ENCODE measurements around the gene P2RY6.

The P2RY6 gene

DNA sequence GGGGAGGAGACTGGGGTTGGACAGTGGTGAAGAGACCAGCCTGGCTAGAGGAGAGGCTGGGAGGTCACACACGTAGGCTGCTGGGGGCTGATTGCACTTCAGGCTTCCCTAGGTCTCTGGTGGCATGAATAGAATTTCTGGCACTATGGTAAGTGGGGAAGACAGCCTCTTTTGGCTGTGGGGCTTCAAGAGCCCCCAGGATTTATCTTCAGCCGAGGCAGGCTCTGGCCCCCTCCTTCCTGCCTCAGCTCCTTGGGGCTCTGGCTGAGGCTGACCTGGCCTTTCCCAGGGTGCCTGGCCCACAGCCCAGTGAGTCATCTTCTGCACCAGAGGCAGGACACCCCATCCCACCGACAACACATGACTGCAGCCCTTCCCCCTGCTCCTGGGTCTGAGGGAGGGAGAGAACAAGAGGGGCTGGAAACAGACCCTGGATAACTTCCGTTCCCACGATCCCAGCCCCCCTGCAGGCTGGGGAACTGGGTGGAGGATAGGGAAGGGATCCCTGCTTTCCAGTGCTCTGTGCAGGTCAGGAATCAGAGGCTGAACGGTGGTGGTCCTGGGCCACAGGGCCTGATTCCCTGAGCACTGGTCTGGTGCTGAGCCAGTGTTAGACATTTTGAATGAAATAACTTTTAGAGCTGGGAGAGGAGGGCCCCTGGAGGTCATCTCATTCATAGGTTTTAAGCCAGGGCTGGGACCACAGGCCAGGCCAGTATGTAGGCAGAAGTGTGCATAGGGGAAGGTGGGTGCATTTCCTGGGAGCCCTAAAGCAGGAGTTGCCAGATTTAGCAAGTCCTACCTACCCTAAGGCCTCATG is 62.5 kb downstream of the P2RY6 start:
- no peak for DNase-seq (ENCODE audit: low read depth in 3 of 3)

DNA sequence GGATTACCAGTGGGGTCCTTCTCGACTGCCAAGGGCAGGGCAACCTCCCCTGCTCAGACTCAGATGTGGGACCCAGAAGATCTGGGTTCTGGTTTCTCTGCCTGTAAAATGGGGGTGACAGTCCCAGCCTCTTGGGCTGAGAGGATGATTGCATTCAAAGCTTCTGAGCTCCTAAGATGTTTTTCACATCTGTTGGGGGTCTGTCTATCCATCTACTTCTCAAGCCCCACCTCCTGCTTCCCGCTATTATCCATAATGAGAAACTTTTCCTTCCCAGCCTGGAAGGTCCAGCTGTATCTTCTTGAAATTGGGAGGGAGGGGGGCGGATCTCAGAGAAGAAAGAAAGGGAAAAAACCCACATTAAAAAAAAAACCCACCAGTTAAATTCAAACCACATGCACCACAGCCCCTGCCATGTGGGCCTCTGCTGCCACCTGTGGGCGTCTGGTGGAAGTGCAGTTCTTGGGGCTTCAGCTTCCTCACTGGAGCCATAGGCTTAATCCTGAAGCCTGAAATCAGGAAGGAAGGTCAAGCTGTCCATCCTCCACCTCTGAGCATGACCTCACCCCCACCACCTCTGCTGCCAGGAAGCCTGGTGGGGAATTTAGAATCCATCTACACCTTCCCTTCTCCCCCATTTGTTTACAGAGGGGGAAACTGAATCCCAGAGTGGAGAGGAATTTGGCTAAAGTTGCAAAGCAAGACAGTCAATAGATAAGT is 63.2 kb downstream of the P2RY6 start:
- peak; percentile 55 to 67 (median 55) for DNase-seq (ENCODE audit: low read depth in 3 of 3)

DNA sequence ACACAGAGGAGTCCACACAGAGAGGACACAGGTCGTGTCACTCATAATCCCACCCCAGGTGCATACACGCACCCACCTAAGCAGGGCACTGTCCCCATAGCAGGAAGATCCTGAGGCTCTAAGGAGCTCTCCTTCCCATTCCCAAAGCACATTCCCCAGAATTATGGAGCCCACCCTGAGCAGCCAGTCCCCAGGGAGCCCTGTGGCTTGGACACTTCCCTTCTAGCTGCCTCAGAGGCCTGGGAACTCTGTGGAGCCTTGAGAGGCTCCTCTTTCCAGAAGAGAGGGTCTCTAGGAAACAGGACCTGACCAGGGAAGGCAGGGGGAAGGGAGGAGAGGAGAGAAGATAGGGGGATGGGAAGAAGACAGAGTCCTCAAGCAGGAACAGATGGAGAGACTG is 65.7 kb downstream of the P2RY6 start:
- no peak for DNase-seq (ENCODE audit: low read depth in 3 of 3)

DNA sequence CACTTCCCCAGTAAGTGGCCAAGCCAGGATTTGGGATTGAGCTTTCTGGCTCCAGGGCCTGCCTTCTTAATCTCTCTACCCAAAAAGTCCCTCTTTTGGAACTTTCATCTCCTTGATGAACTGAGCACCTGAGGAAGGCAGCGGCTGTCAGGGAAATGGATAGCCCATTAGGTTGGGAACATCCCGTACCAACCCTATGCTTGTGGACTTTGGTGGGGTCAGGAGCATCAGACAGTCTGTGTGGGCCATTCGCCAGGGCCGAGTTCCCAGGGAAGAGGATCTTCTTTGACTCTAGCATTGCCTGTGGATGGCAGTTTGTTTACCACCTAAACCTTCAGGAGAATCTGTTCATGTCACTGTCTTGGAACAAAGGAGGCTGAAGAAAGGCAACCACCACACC is 66.1 kb downstream of the P2RY6 start:
- DNase-seq (ENCODE audit: low read depth in 3 of 3): no peak

DNA sequence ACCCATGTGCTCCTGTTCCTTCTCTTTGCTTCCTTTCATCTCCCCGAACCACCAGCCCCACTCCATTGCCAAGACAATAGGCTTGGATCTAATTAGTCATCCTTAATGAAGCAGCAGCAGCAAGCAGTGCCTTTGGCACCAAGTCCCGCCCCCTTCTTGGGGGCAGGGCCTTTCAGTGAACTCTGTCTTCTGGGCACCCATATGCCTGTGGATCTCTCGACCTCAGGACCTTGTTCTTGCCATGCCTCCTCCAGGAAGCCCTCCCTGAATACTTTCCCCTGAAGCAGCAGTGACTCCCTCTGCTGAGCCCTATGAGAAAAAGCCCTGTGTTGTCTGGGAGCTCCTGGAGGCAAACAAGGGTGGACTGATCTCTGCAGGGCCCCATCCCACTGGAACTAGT is 68.0 kb downstream of the P2RY6 start:
- DNase-seq (ENCODE audit: low read depth in 3 of 3): no peak

DNA sequence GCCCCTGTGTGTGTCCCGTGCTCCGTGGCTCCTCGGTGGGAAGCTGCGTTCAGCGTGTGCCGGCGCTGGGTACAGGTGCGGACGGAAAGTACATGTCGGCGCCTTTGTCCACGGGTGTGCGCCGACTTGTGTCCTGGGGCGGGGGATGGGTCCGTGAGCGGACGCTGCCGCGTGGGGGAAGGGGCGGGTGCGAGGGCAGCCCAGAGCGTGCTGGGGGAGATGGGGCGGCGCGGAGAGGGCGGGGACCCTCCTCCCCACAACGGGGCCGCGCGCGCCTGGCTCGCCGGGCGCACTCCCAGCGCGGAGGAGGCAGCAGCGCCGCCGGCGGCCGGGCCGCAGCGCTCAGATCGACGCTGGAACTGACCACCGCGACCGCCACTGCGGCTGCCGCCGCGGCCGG is 70.5 kb downstream of the P2RY6 start:
- DNase-seq (ENCODE audit: low read depth in 3 of 3): no peak

DNA sequence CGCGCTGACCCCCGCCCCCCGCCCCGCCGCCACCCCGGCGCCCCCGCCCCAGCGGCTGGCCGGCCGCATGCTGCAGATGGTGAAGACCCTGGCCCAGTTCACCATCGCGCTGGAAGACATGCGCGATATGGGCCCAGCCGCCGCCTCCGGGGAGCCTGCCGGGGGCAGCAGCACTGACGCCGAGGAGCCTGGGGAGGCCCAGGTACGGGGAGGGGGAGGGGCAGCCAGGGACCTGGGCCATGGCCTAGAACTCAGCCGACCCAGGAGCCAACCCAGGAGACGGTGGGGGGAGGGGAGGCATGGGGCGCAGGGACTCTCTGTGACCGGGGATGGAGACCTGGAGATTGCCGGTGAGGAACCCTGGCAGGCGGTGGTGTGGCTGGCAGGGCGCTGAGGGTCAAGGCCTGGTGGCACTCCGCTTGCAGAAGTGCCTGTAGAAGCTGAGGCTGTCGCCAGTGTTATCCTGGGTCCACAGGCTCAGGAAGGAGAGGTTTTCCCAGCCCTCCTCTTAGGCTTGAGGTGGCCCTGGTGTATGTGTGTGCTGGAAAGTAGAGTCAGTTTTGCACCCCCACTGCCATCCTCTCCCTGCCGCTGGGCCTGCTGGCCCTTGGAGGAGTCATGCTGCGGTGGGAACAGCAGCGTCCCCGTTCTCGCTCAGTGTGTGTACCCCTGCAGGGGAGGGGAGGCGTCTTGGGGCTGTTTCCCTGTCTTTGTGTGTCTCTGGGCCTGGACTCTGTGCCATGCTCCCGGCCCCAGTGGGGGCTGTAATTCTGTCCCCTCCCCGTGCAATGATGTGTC is 71.1 kb downstream of the P2RY6 start:
- DNase-seq (ENCODE audit: low read depth in 3 of 3): no peak

DNA sequence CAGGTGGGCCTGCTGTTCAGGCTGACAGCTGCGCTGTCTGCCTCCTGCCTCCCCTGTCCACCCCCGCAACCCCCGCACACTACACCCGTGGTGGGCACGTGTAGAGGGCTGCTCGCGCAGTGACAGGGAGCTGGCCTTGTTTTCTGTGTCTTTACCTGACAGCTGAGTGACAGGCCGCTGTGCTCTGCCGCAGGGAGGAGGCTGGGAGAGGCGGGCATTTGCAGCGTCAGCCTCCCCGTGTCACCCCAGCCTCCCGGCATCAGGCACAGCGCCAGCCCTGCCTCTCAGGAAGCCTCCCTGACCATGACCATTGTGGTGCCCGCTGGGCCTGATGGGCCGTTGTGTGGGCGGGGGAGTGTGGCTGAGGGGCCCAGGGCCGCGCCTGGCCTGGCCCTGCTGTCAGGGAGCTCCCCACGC is 72.1 kb downstream of the P2RY6 start:
- DNase-seq (ENCODE audit: low read depth in 3 of 3): no peak

DNA sequence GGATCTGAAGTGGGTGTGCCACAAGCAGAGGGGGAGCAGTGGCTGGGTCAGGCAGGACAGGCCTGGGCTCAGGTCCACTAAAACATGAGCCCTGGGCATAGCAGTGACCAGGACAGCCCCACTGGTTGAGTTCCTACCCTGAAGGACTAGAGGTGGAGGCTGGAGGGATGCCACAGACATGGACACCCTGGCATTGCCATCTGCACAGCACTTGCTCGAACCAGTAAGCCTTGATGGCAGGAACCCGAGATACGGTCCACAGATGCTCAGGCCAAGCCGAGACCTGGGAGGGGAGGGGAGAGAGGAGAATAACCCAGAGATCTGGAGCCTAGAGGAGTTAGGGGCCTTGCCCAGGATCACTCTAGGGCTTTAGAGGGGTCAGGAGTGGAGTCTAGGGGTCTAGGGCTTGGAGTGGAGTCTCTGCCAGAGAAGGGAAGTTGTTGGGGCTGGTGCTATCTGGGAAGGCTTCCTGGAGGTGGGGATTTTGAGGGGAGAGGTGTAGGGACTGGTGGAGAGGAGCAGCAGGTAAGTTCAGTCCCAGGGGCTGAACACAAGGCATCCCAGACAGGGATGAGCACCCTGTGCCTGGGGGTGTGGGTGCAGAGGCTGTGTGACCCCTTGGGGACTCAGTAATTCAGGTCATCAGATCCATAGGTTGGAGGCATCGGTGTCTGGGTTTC is 73.5 kb downstream of the P2RY6 start:
- DNase-seq (ENCODE audit: low read depth in 3 of 3): no peak

DNA sequence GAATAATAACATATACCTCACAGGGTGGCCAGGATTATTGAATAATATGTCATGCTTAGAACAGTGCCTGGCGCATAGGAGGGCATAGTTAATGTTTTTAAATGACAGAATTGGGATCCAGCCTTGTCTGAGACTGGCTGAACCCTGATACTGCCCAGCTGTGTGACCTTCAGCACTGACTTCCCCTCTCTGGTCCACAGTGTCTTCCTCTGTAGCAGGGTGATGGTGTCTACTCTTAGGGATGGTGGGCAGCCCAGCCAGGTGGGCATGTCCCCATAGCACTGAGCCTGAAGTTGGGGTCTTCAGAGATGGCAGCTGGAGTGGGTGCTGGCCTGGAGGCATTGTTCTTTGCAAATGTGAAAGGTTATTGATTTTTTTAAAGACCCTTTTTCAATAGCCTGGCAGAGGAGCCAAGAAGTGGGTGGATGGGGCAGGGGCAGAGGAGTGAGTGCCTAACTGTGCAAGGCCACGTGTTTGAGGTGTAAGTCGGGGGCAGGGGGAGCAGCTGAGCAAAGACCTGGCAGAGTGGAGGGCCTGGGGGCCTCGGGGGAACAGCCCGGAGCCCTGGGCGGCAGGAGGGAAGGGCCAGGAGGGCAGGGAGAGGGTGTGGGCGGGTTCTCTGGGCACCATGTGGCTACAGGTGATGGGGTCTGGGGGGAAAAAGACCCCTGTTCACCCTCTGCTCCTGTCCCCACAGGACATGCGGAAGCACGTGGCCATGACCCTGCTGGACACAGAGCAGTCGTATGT is 74.2 kb downstream of the P2RY6 start:
- no peak for DNase-seq (ENCODE audit: low read depth in 3 of 3)

DNA sequence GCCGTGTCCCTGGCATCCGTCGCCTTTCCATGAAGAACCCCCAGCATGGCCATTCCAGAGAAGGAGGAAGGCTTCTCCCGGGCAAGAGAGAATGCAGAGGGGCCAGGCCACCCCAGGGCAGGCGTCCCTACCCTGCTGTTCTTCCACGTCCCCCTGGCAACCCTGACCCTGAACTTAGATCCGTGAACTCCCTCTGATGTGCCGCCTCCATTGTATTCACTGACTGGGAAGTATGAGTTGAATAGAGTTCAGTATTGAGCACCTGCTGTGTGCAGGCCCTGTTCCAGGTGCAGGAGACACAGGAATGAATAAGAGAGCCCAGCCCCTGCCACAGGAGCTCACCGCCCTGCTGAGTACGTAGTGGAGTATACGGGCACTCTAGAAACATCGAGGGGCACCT is 74.9 kb downstream of the P2RY6 start:
- no peak for DNase-seq (ENCODE audit: low read depth in 3 of 3)

Measured in stimulated activated CD4-positive, alpha-beta T cell treated with anti-CD3 and anti-CD28 coated beads, TNF-alpha, amount 100 ng/mL, for 48 hours (primary cell).